Stimulated activated CD8-positive, alpha-beta memory T cell treated with anti-CD3 and anti-CD28 coated beads, Interleukin-7, amount 100 ng/mL, for 1 hour (primary cell): ENCODE results near the gene MYOZ3.

Experiments used
- DNase-seq, 2 donors: peaks; one replicate each; pipeline ENCODE4 v3.0.0-alpha.2; 2020; ENCODE audit warnings: low read depth in 2 of 2

MYOZ3 gene

GRCh38 chr5:150642991-150643710, 17.9 kb upstream of the MYOZ3 start:
- no peak for DNase-seq

GRCh38 chr5:150644058-150644457, 17.0 kb upstream of the MYOZ3 start:
- DNase-seq, result no peak

GRCh38 chr5:150644514-150644913, 16.5 kb upstream of the MYOZ3 start:
- DNase-seq, result no peak

DNA sequence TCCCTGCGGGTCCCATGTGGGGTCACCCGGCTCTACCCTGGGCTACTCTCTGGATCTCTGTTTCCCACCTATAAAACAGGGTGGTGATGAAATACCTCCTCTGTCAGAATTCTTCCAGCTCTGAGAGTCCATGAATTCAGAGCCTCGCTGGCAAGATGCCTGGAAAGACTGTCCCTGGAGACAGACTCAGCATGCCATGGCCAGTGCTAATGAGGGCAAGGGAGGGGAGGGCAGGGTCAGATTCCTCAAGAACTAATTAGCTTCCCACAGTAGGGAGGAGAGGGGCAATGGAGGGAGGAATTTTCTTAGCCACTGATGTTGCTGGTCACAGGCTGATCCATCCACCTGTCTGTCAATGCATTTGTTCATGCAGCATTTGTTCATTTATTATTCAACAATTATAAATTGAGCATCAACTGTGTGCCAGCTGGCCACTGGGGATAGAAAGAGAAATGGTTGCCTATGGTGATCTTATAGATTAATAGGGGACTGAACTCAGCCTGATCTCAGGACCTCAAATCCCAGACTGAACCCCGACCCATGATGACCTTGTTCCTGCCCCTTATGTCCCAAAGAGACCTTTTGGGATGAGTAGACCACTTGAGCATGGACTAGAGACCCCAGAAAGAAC, 15.9 kb upstream of the MYOZ3 start:
- no peak for DNase-seq

GRCh38 chr5:150647275-150648251, 13.5 kb upstream of the MYOZ3 start:
- no peak for DNase-seq

DNA sequence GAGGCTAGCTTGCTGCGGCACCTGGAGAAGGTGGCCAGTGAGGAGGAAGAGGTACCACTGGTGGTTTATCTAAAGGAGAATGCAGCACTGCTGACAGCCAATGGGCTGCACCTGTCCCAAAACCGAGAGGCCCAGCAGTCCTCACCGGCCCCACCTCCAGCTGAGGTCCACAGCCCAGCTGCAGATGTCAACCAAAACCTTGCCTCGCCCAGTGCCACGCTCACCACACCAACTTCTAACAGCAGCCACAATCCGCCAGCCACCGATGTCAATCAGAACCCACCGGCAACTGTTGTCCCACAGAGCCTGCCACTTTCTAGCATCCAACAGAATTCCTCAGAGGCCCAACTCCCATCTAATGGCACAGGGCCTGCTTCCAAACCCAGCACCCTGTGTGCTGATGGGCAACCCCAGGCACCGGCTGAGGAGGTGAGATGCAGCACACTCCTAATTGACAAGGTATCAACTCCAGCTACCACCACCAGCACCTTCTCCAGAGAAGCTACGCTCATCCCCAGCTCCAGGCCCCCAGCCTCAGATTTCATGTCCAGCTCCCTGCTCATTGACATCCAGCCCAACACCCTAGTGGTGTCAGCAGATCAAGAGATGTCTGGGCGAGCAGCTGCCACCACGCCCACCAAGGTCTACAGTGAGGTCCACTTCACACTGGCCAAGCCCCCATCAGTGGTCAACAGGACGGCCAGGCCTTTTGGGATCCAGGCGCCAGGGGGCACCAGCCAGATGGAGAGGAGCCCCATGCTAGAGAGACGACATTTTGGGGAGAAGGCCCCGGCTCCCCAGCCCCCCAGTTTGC, 12.6 kb upstream of the MYOZ3 start:
- no peak for DNase-seq

DNA sequence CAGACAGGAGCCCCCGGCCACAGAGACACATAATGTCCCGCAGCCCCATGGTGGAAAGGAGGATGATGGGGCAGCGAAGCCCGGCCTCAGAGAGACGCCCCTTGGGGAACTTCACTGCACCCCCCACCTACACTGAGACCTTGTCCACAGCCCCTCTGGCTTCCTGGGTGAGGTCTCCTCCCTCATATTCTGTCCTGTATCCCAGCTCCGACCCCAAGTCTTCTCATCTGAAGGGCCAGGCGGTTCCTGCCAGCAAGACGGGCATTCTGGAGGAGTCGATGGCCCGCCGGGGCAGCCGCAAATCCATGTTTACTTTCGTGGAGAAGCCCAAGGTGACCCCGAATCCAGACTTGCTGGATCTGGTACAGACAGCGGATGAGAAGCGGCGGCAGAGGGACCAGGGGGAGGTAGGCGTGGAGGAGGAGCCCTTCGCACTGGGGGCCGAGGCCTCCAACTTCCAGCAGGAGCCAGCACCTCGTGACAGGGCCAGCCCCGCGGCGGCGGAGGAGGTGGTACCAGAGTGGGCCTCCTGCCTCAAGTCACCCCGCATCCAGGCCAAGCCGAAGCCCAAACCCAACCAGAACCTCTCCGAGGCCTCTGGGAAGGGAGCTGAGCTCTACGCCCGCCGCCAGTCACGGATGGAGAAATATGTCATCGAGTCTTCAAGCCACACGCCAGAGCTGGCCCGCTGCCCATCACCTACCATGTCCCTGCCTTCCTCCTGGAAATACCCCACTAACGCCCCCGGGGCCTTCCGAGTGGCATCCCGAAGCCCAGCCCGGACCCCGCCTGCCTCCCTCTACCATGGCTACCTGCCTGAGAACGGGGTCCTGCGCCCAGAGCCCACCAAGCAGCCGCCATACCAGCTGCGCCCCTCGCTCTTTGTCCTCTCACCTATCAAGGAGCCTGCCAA, 11.7 kb upstream of the MYOZ3 start:
- DNase-seq, result no peak

DNA sequence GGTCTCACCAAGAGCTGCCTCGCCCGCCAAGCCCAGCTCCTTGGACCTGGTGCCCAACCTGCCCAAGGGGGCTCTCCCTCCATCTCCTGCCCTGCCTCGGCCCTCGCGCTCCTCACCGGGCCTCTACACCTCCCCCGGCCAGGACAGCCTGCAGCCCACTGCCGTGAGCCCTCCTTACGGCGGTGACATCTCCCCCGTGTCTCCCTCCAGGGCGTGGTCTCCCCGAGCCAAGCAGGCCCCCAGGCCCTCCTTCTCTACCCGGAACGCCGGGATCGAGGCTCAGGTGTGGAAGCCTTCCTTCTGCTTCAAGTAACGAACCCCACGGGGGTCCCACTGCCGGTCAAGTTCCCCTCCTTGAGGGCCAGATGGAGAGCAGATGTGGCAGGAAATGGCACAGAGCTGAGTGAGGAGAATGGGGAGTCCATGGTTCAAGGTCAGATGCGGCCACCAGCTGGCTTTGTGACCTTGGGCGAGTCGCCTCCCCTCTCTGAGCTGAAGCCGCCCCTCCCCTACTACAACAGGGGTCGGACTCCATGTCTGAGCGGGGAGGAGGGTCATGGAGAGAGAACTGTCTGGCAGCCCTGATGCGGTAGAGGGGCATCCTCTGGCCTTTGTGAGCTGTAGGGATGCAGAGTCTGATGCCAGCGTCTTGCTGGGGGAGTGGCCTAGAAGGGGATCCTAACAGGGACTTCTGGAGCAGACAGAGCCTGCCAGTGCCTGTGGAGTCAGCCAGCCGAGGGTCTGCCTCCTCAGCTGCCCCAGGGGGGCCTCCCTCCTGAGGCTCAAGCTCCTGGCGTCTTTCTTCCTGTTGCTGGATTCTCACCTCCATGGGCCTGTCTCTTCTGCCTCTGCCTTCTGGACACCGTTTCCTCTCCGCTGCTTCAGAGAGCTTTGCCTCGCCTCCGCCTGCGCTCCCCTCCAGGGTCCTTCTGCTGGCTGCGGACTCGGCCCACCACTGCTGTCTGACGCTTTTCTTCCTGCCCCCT, 10.7 kb upstream of the MYOZ3 start:
- DNase-seq, result no peak

GRCh38 chr5:150651382-150651781, 9.7 kb upstream of the MYOZ3 start:
- DNase-seq, result no peak

DNA sequence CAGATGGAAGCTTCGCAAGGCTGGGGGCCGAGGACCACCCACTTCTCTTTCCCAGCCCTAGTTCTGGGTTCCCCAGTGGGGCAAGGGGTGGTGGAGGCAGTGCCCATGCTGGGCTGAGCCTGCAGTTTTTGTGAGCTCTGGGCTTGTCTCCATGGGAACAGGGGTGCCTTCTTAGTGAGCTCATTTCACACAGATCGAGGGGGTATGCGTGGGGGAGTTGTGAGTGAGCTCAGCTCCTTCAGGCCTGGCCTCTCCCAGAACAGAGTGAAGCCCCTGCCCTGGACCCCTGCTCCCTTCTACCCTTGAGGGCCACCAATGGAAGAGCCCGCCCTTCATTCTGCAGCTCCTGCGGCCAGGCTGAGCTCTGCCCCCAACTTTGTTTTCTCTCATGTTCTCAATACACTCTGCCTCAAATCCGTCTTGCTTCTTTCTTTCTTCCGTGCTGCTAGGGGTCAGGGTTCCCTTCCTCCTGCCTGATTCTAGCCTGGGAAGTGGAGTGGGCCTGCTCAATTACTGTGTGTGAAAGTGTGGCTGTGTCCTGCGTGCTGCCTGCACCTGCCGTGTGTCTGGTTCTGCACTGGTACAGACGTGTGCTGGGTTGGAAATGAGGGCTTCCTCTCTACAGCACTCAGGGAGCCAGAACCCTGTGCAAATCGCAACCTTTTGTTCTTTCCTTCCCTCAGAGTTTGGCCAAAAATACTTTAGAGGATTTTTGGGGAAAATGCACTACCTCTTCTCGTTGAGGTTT, 9.0 kb upstream of the MYOZ3 start:
- DNase-seq, result no peak

- no peak for DNase-seq
These were observed 7.8 kb upstream of the MYOZ3 start for GRCh38 chr5:150653145-150653761.

- no peak for DNase-seq
These were observed 7.1 kb upstream of the MYOZ3 start for GRCh38 chr5:150653762-150654556.

DNA sequence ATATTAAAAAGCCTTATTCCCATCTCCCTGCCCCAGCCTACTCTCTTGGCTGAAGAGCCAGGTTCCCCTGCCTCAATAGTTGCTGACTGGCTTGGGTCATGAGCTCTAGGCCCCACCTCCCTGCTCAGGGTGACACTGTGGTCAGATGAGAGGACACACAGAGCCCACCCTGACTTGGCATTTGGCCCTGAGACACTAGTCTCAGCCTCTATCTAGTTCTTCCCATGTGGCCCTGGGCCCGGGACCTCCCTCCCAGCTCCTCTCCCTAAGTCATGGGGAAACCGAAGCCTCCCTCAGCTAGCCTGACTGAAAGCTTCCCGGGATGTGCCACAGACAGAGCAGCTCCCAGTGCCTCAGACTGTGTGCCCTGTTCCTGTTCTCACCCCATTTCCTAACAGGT, 5.8 kb upstream of the MYOZ3 start:
- no peak for DNase-seq

GRCh38 chr5:150656191-150657132, 4.6 kb upstream of the MYOZ3 start:
- DNase-seq, result peak; percentile 57 to 62

- no peak for DNase-seq
These were observed 2.9 kb upstream of the MYOZ3 start for GRCh38 chr5:150658121-150658520.

GRCh38 chr5:150658699-150659265, 2.3 kb upstream of the MYOZ3 start:
- DNase-seq, result no peak
